ENCODE data around the gene GP5.

Gene GP5

GRCh38 chr3:194346621-194347020 lies 52.4 kb downstream of the GP5 start:
- DNase-seq: no peak

- DNase-seq: no peak
Measured at GRCh38 chr3:194346035-194346434, 53.0 kb downstream of the GP5 start.
